ENCODE measurements around the gene UFD1. TPM values are rescaled to one million over a fixed set of nuclear protein-coding genes. Genes with fewer than 3 reads are reported as not detected.

UFD1 gene
- total and polyA plus RNA-seq, 2 of the 13 experiments (the other 11 are each of a cell fraction or from before 2014, with no cell fraction given) = 47.9 to 51.1 TPM

DNA sequence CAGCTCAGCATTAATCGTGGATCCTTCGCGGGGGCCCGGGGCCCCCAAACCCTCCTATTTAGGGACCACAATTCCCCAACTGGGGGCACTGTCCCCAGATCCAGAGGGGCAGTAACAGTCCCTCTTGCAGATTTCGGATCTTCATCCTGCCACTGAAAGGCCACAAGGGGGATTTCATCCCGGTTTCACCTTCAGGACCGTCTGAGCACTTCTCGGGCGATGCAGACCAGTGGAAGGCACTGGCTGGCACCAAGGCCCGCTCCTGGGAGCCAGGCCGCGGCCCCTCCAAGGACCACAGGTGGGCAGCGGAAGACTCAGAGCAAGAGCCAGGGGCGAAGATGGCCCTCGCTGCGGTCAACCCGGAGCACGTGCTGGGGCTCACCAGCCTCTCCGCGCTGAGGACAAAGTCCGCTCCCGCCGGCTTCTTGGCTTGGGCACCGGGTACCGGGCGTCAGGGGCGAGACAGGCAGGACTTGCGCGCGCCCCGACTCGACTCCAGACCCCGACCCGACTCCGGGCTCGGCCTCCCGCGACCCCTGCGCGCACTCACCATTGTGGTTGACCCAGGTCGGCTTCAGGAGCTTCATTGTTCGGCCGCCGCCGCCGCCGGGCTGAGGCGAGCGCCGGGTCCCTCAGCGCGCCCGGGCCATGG, 48.0 kb downstream of the UFD1 start (continued):
- TF ChIP-seq TGIF2 (CRISPR knock-in tag; IDR thresholded peaks at IDR 0.05) = peak; percentile 32; the same call in 1 of the 2 replicates
- TF ChIP-seq SAFB2 (CRISPR knock-in tag; IDR thresholded peaks at IDR 0.05; ENCODE audit: borderline replicate concordance, low read depth) = peak; percentile 11; the same call in 1 of the 2 replicates
- TF ChIP-seq ZNF263 (CRISPR knock-in tag; IDR thresholded peaks at IDR 0.05) = 0 out of 2 replicates have a peak, but pooled peaks have one; percentile 31
- 0 out of 2 replicates have a peak, but pooled peaks have one; percentile 24 for TF ChIP-seq ZNF879 (CRISPR knock-in tag; IDR thresholded peaks at IDR 0.05)
- TF ChIP-seq CBX5 (CRISPR knock-in tag; IDR thresholded peaks at IDR 0.05; ENCODE audit: borderline replicate concordance) = no peak
- TF ChIP-seq IRF9 (CRISPR knock-in tag; IDR thresholded peaks at IDR 0.05; ENCODE audit: borderline replicate concordance) = no peak
- peak; percentile 65 for TF ChIP-seq ZNF781 (CRISPR knock-in tag; IDR thresholded peaks at IDR 0.05; ENCODE audit: borderline replicate concordance, not compliant biosample characterization)
- TF ChIP-seq DPF2 (CRISPR knock-in tag; IDR thresholded peaks at IDR 0.05; ENCODE audit: borderline replicate concordance, low read depth) = no peak
- no peak for TF ChIP-seq ZMAT5 (CRISPR knock-in tag; IDR thresholded peaks at IDR 0.05; ENCODE audit: borderline replicate concordance, low read depth)
- TF ChIP-seq, protein P1, sequence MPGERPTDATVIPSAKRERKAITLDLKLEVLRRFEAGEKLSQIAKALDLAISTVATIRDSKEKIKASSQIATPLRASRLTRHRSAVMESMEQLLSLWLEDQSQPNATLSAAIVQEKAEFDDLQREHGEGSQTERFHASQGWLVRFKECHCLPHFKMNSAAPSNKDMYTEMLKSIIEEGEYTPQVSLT (CRISPR knock-in tag; IDR thresholded peaks at IDR 0.05; ENCODE audit: borderline replicate concordance, low read depth) = 0 out of 2 replicates have a peak, but pooled peaks have one; percentile 75
- no peak for TF ChIP-seq ZNF556 (CRISPR knock-in tag; IDR thresholded peaks at IDR 0.05; ENCODE audit: borderline replicate concordance)
- TF ChIP-seq ZFYVE20 (CRISPR knock-in tag; IDR thresholded peaks at IDR 0.05; ENCODE audit: borderline replicate concordance, low read depth) = no peak
- no peak for TF ChIP-seq ZNF230 (CRISPR knock-in tag; IDR thresholded peaks at IDR 0.05)
- TF ChIP-seq MAFF (IDR thresholded peaks at IDR 0.05; ENCODE audit: low read depth, low read length) = no peak
- no peak for TF ChIP-seq SETDB1 (CRISPR knock-in tag; IDR thresholded peaks at IDR 0.05; ENCODE audit: borderline replicate concordance)
- no peak for TF ChIP-seq PHF5A (CRISPR knock-in tag; IDR thresholded peaks at IDR 0.05; ENCODE audit: low read depth, unreplicated experiment)
- TF ChIP-seq, protein P2, sequence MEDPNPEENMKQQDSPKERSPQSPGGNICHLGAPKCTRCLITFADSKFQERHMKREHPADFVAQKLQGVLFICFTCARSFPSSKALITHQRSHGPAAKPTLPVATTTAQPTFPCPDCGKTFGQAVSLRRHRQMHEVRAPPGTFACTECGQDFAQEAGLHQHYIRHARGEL (CRISPR knock-in tag; IDR thresholded peaks at IDR 0.05) = no peak
- TF ChIP-seq, protein P3, sequence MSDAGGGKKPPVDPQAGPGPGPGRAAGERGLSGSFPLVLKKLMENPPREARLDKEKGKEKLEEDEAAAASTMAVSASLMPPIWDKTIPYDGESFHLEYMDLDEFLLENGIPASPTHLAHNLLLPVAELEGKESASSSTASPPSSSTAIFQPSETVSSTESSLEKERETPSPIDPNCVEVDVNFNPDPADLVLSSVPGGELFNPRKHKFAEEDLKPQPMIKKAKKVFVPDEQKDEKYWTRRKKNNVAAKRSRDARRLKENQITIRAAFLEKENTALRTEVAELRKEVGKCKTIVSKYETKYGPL (CRISPR knock-in tag; IDR thresholded peaks at IDR 0.05) = no peak
- peak; percentile 79; the same call in 1 of the 2 replicates for TF ChIP-seq CSRNP1 (CRISPR knock-in tag; IDR thresholded peaks at IDR 0.05)
- TF ChIP-seq ZNF605 (CRISPR knock-in tag; IDR thresholded peaks at IDR 0.05) = 0 out of 2 replicates have a peak, but pooled peaks have one; percentile 53
- TF ChIP-seq, protein P4, sequence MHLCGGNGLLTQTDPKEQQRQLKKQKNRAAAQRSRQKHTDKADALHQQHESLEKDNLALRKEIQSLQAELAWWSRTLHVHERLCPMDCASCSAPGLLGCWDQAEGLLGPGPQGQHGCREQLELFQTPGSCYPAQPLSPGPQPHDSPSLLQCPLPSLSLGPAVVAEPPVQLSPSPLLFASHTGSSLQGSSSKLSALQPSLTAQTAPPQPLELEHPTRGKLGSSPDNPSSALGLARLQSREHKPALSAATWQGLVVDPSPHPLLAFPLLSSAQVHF (CRISPR knock-in tag; IDR thresholded peaks at IDR 0.05) = no peak; the same call in 1 of the 2 replicates
- TF ChIP-seq ZNF296 (CRISPR knock-in tag; conservative IDR thresholded peaks at IDR 0.05) = 0 out of 2 replicates have a peak, but pooled peaks have one; percentile 51
- TF ChIP-seq ZNF563 (CRISPR knock-in tag; IDR thresholded peaks at IDR 0.05) = no peak
- TF ChIP-seq AHR (CRISPR knock-in tag; IDR thresholded peaks at IDR 0.05) = no peak; the same call in 1 of the 2 replicates

Data from HepG2 (cell line).